Tibial nerve (tissue), 4 donors: Measurements from ENCODE around the gene S100A13. TPM values are rescaled to one million over a fixed set of nuclear protein-coding genes. Genes with fewer than 3 reads are reported as not detected.

Experiments used
- DNase-seq, 2 donors: peaks; one replicate each; pipeline ENCODE4 v3.0.0-alpha.2; 2019; ENCODE audit warnings: low spot score in 2 of 2
- H3K27ac ChIP-seq, 4 donors: fragments of 200-600 bp; sonication (generic) in 3 of 4; one replicate each; pipeline ENCODE4 v1.5.1; 2017 to 2019; ENCODE audit warnings: mild to moderate bottlenecking in 1 of 4
- H3K27me3 ChIP-seq, 2 donors: fragments of 200-600 bp; sonication (generic) in 1 of 2; one replicate each; pipeline versions ENCODE4 v1.5.1 to v1.6.0; 2017 to 2019
- H3K36me3 ChIP-seq, 3 donors: fragments of 200-600 bp; sonication (generic); one replicate each; pipeline ENCODE4 v1.5.1; 2018 to 2019
- H3K4me1 ChIP-seq, 4 donors: fragments of 200-600 bp; sonication (generic) in 3 of 4; one replicate each; pipeline ENCODE4 v1.5.1; 2017 to 2019
- H3K4me3 ChIP-seq, 4 donors: fragments of 200-600 bp; sonication (generic) in 3 of 4; one replicate each; pipeline ENCODE4 v1.5.1; 2017 to 2019; ENCODE audit warnings: mild to moderate bottlenecking in 1 of 4, moderate library complexity in 1 of 4
- H3K9me3 ChIP-seq, 4 donors: fragments of 200-600 bp; sonication (generic) in 3 of 4; one replicate each; pipeline ENCODE4 v1.5.1; 2017 to 2019
- EP300 ChIP-seq, 2 donors: sonication (generic); formaldehyde crosslinking; IDR thresholded peaks; one replicate each; pipeline ENCODE4 v1.6.1; 2017; ENCODE audit warnings: antibody characterized with exemption in 2 of 2, mild to moderate bottlenecking in 1 of 2
- POLR2A ChIP-seq, 2 donors: fragments of 450-650 bp; IDR thresholded peaks; one replicate each; pipeline ENCODE4 v1.6.1; 2017; ENCODE audit warnings: antibody characterized with exemption in 2 of 2, mild to moderate bottlenecking in 2 of 2, moderate library complexity in 2 of 2
- WGBS, 2 donors: methylation state at CpG; one replicate each; pipeline ENCODE4 v1.1.5; 2018; 5-methylcytosine and 5-hydroxymethylcytosine counted together
- total RNA-seq, 4 donors: library from RNA; depleted of rRNA; stranded (reverse); fragments of >200 nt; gene quantifications; one replicate each; pipeline ENCODE4 v1.1.0, GENCODE V29; 2016
- TF ChIP-seq, protein P1 (sequence below), 5 experiments: fragments of 200-600 bp in 3 of 5; fragments of 450-650 bp in 2 of 5; sonication (generic) in 3 of 5; IDR thresholded peaks; one replicate each; pipeline ENCODE4 v1.5.1; 2016 to 2019; ENCODE audit warnings: antibody characterized with exemption in 5 of 5, mild to moderate bottlenecking in 3 of 5, moderate library complexity in 2 of 5

The S100A13 gene
- total RNA-seq, 4 donors from 2014 or later = 74.4 to 151 (median 121) TPM

GRCh38 chr1:153612111-153612754 lies 15.1 kb downstream of the S100A13 start:
- H3K27ac ChIP-seq = peak overlapping the region; percentile 88 to 99 (median 94)
- no peak for DNase-seq
- no peaks in the 10 kb centered on the region for H3K9me3 ChIP-seq
- peaks cover 0 to 77% (median 54%) of the 10 kb centered on the region in 4 donors for H3K4me1 ChIP-seq
- H3K36me3 ChIP-seq = peaks cover 0 to 6% (median 0%) of the 10 kb centered on the region in 3 donors
- 37% methylated on average over 11 of the region's 11 CpGs for WGBS, 2 donors
- TF ChIP-seq EP300 (IDR thresholded peaks at IDR 0.05) (no peak), POLR2A (IDR thresholded peaks at IDR 0.05) (no peak)
- TF ChIP-seq, protein P1, sequence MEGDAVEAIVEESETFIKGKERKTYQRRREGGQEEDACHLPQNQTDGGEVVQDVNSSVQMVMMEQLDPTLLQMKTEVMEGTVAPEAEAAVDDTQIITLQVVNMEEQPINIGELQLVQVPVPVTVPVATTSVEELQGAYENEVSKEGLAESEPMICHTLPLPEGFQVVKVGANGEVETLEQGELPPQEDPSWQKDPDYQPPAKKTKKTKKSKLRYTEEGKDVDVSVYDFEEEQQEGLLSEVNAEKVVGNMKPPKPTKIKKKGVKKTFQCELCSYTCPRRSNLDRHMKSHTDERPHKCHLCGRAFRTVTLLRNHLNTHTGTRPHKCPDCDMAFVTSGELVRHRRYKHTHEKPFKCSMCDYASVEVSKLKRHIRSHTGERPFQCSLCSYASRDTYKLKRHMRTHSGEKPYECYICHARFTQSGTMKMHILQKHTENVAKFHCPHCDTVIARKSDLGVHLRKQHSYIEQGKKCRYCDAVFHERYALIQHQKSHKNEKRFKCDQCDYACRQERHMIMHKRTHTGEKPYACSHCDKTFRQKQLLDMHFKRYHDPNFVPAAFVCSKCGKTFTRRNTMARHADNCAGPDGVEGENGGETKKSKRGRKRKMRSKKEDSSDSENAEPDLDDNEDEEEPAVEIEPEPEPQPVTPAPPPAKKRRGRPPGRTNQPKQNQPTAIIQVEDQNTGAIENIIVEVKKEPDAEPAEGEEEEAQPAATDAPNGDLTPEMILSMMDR (IDR thresholded peaks at IDR 0.05) = no peak
- no peaks in the 10 kb centered on the region for H3K27me3 ChIP-seq
- H3K4me3 ChIP-seq = peak overlapping the region; percentile 45 to 66 (median 58)

GRCh38 chr1:153611356-153611755 lies 15.9 kb downstream of the S100A13 start:
- Histone ChIP-seq H3K36me3 (peaks cover 0 to 15% (median 0%) of the 10 kb centered on the region in 3 donors), H3K9me3 (no peaks in the 10 kb centered on the region), H3K27ac (peak overlapping the region; percentile 88 to 99 (median 94)), H3K4me3 (peak overlapping the region; percentile 45 to 66 (median 58)), H3K4me1 (peaks cover 0 to 76% (median 46%) of the 10 kb centered on the region in 4 donors), H3K27me3 (no peaks in the 10 kb centered on the region)
- no peak for TF ChIP-seq EP300 (IDR thresholded peaks at IDR 0.05)
- TF ChIP-seq POLR2A (IDR thresholded peaks at IDR 0.05) = no peak
- TF ChIP-seq, protein P1 (IDR thresholded peaks at IDR 0.05) = no peak
- WGBS, 2 donors = 41 to 68% methylated on average over 1 of the region's 1 CpG
- DNase-seq = no peak

DNA sequence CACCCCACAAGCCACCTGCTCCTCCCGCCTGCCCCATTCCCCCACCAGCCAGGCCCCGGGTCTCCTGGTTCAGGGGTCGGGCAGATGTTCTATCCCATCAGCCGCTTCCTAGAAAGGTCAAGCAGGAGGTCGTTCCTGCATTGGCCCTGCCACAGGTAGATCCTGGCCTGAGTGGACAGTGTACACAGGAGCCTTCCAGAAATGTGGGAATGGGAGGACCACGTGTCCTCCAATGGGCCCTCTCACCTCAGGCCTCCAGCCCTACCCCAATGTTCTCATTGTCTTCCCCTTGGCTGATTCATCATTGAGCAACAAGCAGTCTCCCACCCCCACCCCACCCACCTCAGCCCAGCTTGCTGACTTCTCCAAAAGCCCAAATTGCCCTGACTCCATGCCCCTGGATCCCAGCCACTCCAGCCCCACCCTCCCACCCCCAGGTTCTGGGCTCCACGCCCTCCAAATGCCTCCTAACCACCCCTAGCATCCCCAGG lies 16.4 kb downstream of the S100A13 start:
- no peak for DNase-seq
- H3K27me3 ChIP-seq = no peaks in the 10 kb centered on the region
- H3K36me3 ChIP-seq = peaks cover 0 to 20% (median 0%) of the 10 kb centered on the region in 3 donors
- 60 to 68% methylated on average over 7 of the region's 7 CpGs for WGBS, 2 donors
- H3K4me1 ChIP-seq = peaks cover 0 to 71% (median 42%) of the 10 kb centered on the region in 4 donors
- H3K9me3 ChIP-seq = no peaks in the 10 kb centered on the region
- peak overlapping the region in 3 of 4 donors; percentile 15 to 62 (median 54) for H3K4me3 ChIP-seq
- TF ChIP-seq POLR2A (IDR thresholded peaks at IDR 0.05) = no peak
- TF ChIP-seq EP300 (IDR thresholded peaks at IDR 0.05) = no peak
- TF ChIP-seq, protein P1 (IDR thresholded peaks at IDR 0.05) = no peak
- peak overlapping the region; percentile 89 to 99 (median 94) for H3K27ac ChIP-seq

DNA sequence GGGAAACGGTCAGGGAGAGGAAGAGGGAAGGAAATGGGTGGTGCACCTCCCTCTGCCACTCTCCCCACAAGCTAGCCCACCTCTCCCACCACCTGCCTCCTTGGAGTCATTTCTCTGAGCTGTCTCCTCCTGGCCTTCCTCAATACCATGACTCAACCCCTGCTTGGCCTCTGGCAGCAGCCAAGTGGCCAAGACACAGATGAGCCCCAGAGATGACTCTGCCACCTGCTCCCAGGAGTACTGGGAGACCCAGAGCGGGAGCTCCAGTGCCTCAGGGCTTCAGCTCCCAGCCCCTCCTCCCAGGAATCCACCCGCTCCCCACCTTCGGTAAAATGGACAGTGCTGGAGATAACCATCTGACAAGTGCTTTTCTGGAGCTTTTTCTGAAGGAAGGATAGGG lies 17.0 kb downstream of the S100A13 start:
- peaks cover 0 to 68% (median 41%) of the 10 kb centered on the region in 4 donors for H3K4me1 ChIP-seq
- peak overlapping the region; percentile 89 to 99 (median 94) for H3K27ac ChIP-seq
- no peaks in the 10 kb centered on the region for H3K27me3 ChIP-seq
- no peaks in the 10 kb centered on the region for H3K9me3 ChIP-seq
- no peak for DNase-seq
- H3K4me3 ChIP-seq = peak overlapping the region in 1 of 4 donors; percentile 15
- 54 to 77% methylated on average over 3 to 4 of the region's 4 CpGs for WGBS, 2 donors
- peaks cover 0 to 25% (median 0%) of the 10 kb centered on the region in 3 donors for H3K36me3 ChIP-seq
- TF ChIP-seq EP300 (IDR thresholded peaks at IDR 0.05) = no peak
- TF ChIP-seq, protein P1 (IDR thresholded peaks at IDR 0.05) = no peak
- no peak for TF ChIP-seq POLR2A (IDR thresholded peaks at IDR 0.05)

- H3K27ac ChIP-seq = peak overlapping the region; percentile 89 to 99 (median 94)
- peaks cover 0 to 27% (median 0%) of the 10 kb centered on the region in 3 donors for H3K36me3 ChIP-seq
- H3K4me3 ChIP-seq = peak overlapping the region; percentile 6 to 47 (median 31)
- 47 to 52% methylated on average over 6 of the region's 6 CpGs for WGBS, 2 donors
- H3K4me1 ChIP-seq = peaks cover 0 to 66% (median 41%) of the 10 kb centered on the region in 4 donors
- H3K27me3 ChIP-seq = no peaks in the 10 kb centered on the region
- no peak for DNase-seq
- H3K9me3 ChIP-seq = no peaks in the 10 kb centered on the region
- TF ChIP-seq, protein P1 (IDR thresholded peaks at IDR 0.05) = no peak
- TF ChIP-seq EP300 (IDR thresholded peaks at IDR 0.05) = no peak
- no peak for TF ChIP-seq POLR2A (IDR thresholded peaks at IDR 0.05)
Observed at GRCh38 chr1:153609585-153609907, 17.8 kb downstream of the S100A13 start.
